CD4-positive, CD25-positive, alpha-beta regulatory T cell (primary cell): ENCODE measurements around the gene HPN. TPM values are rescaled to one million over a fixed set of nuclear protein-coding genes. Genes with fewer than 3 reads are reported as not detected.
"Not testable (repeated sequence)": the region's sequence is repeated elsewhere in the genome, so short reads cannot be mapped to it uniquely, and the experiment has no call there.

Experiments used
- ATAC-seq, 2 donors: fragments of 150-1000 bp; cut with Tn5 transposase; one replicate each; pipeline ENCODE4 v1.10.0; 2021; ENCODE audit warnings: low read depth in 2 of 2, moderate number of reproducible peaks in 2 of 2, moderate library complexity in 1 of 2
- DNase-seq, 3 donors: peaks; one replicate each; pipeline versions ENCODE4 v3.0.0 to v3.0.0-alpha.2; 2012 to 2022; ENCODE audit warnings: mixed read lengths in 1 of 3
- H3K27ac ChIP-seq: one replicate; pipeline ENCODE4 v1.7.0; 2013; ENCODE audit warnings: mild to moderate bottlenecking, low read length; ENCODE audit not compliant: insufficient read depth, poor library complexity, severe bottlenecking
- H3K27me3 ChIP-seq: one replicate; pipeline ENCODE4 v1.7.0; 2013; ENCODE audit warnings: low read length; ENCODE audit not compliant: control insufficient read depth, insufficient read depth
- H3K36me3 ChIP-seq: one replicate; pipeline ENCODE4 v1.7.0; 2013; ENCODE audit warnings: mild to moderate bottlenecking, low read length, moderate library complexity; ENCODE audit not compliant: control insufficient read depth, insufficient read depth
- H3K4me1 ChIP-seq: 2 replicates; pipeline ENCODE4 v1.7.0; 2013; ENCODE audit warnings: mild to moderate bottlenecking, low read length; ENCODE audit not compliant: insufficient read depth, control insufficient read depth, poor library complexity, severe bottlenecking
- H3K4me3 ChIP-seq: one replicate; pipeline ENCODE4 v1.7.0; 2013; ENCODE audit warnings: low read depth, mild to moderate bottlenecking, low read length, moderate library complexity
- H3K9me3 ChIP-seq, 2 experiments: 1 replicate in 1 of 2; 2 replicates in 1 of 2; pipeline ENCODE4 v1.7.0; 2013; ENCODE audit warnings: low read length in 2 of 2, mild to moderate bottlenecking in 1 of 2, moderate library complexity in 1 of 2; ENCODE audit not compliant: control insufficient read depth in 2 of 2
- H3K27ac Mint-ChIP-seq, 3 donors: one replicate each; pipeline ENCODE4 v1.8.0; 2020 to 2022; ENCODE audit warnings: mild to moderate bottlenecking in 3 of 3, mixed read lengths in 3 of 3, moderate library complexity in 2 of 3
- H3K27me3 Mint-ChIP-seq: one replicate; pipeline ENCODE4 v1.8.0; 2022; ENCODE audit warnings: mild to moderate bottlenecking, mixed read lengths
- H3K36me3 Mint-ChIP-seq: one replicate; pipeline ENCODE4 v1.8.0; 2020; ENCODE audit warnings: mixed read lengths
- H3K4me1 Mint-ChIP-seq, 4 donors: one replicate each; pipeline ENCODE4 v1.8.0; 2020 to 2022; ENCODE audit warnings: mixed read lengths in 4 of 4, mild to moderate bottlenecking in 1 of 4
- H3K4me3 Mint-ChIP-seq, 4 donors: one replicate each; pipeline ENCODE4 v1.8.0; 2020 to 2022; ENCODE audit warnings: mild to moderate bottlenecking in 4 of 4, mixed read lengths in 4 of 4, moderate library complexity in 3 of 4
- H3K9me3 Mint-ChIP-seq, 7 donors: one replicate each; pipeline ENCODE4 v1.8.0; 2020 to 2022; ENCODE audit warnings: mixed read lengths in 7 of 7, mild to moderate bottlenecking in 3 of 7, moderate library complexity in 2 of 7
- polyA plus RNA-seq, 4 donors: library from polyadenylated mRNA; unstranded; fragments of 300-500 nt; fragmentation: Illumina TruSeq; gene quantifications; one replicate each; pipeline ENCODE4 v1.2.3, GENCODE V29; 2021
- total RNA-seq: library from RNA; stranded (reverse); gene quantifications from one replicate; pipeline ENCODE4 v1.2.3, GENCODE V29; 2022

HPN gene
- total and polyA plus RNA-seq, 5 donors from 2014 or later: 0.54 to 0.70 TPM; not detected in 3

DNA sequence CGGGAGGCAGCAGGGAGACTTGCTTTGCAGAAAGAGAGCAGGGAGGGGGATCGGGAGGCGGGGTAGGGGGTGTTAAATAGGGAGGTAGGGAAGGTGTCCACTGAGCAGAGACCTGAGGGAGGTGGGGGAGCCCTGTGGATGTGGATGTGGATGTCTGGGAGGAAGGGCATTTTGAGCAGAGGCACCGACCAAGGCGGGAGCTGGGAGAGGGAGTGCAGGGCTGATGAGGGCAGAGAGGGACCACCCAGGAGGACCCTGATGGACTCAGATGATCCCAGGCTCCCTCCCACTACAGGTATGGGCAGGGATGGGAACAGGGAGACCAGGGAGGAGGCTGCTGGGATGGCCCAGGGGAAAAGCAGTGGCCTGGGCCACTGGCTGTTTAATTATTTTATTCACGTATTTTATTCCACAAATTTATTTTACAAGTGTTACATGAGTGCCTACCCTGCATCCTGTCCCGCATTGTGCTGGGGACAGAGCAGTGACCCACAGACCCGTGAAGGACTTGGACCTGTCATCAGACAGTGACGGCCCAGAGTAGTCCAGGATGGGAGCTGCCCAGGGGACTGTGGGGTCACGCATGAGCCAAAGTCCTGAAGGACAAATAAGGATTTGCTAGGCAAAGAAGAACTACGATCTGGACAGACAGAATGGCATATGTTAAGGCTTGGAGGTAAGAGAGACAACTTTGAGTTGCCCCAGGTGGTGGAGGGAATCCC lies 36.1 kb upstream of the HPN start:
- Mint-ChIP-seq H3K4me3 (peak overlapping the region in 1 of 4 donors; percentile 10), H3K27me3 (no peaks in the 10 kb centered on the region)

DNA sequence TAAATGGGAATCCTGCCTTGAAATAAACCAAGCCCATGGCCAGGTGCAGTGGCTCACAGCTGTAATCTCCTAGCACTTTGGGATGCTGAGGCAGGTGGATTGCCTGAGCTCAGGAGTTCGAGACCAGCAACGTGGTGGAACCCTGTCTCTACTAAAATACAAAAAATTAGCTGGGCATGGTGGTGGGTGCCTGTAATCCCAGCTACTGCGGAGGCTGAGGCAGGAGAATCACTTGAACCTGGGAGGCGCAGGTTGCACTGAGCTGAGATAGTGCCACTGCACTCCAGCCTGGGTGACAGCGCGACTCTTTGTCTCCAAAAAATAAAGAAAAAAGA lies 35.5 kb upstream of the HPN start:
- Mint-ChIP-seq H3K4me1 (peaks cover 0 to 72% (median 41%) of the 10 kb centered on the region in 4 donors), H3K27ac (peak overlapping the region in 2 of 3 donors; percentile 73 to 90), H3K4me3 (peak overlapping the region in 2 of 4 donors; percentile 51 to 64), H3K36me3 (peaks cover 29% of the 10 kb centered on the region)
- H3K4me1 ChIP-seq: peaks cover 41% of the 10 kb centered on the region
- not testable (repeated sequence) for H3K9me3 Mint-ChIP-seq, H3K9me3 ChIP-seq, H3K27me3 ChIP-seq, H3K27me3 Mint-ChIP-seq, H3K27ac ChIP-seq, DNase-seq, ATAC-seq, H3K4me3 ChIP-seq
- peaks cover 34% of the 10 kb centered on the region for H3K36me3 ChIP-seq

More for the DNA sequence above, 36.1 kb upstream of the HPN start:
- Histone ChIP-seq H3K36me3 (peaks cover 30% of the 10 kb centered on the region), H3K4me3 (no peak overlapping the region), H3K4me1 (peaks cover 45% of the 10 kb centered on the region), H3K27me3 (no peaks in the 10 kb centered on the region), H3K9me3 (no peaks in the 10 kb centered on the region), H3K27ac (no peak overlapping the region)
- H3K27ac Mint-ChIP-seq: peak overlapping the region; percentile 59 to 90 (median 82)
- ATAC-seq (no peak), DNase-seq (no peak)
- H3K36me3 Mint-ChIP-seq: peaks cover 28% of the 10 kb centered on the region
- H3K4me1 Mint-ChIP-seq: peaks cover 0 to 68% (median 42%) of the 10 kb centered on the region in 4 donors
- no peaks in the 10 kb centered on the region for H3K9me3 Mint-ChIP-seq

- Histone ChIP-seq H3K36me3 (peaks cover 39% of the 10 kb centered on the region), H3K9me3 (no peaks in the 10 kb centered on the region), H3K27ac (no peak overlapping the region), H3K4me3 (no peak overlapping the region), H3K27me3 (no peaks in the 10 kb centered on the region), H3K4me1 (peaks cover 41% of the 10 kb centered on the region)
- DNase-seq: no peak
- no peak for ATAC-seq
- Mint-ChIP-seq H3K27ac (peak overlapping the region; percentile 73 to 90 (median 87)), H3K36me3 (peaks cover 26% of the 10 kb centered on the region), H3K4me3 (peak overlapping the region in 2 of 4 donors; percentile 64 to 69), H3K4me1 (peaks cover 0 to 72% (median 41%) of the 10 kb centered on the region in 4 donors), H3K9me3 (no peaks in the 10 kb centered on the region), H3K27me3 (no peaks in the 10 kb centered on the region)
Measured at GRCh38 chr19:35006342-35006998, 35.1 kb upstream of the HPN start.

- H3K4me1 Mint-ChIP-seq: peaks cover 0 to 71% (median 42%) of the 10 kb centered on the region in 4 donors
- H3K27me3 Mint-ChIP-seq: no peaks in the 10 kb centered on the region
- peak overlapping the region in 1 of 4 donors; percentile 69 for H3K4me3 Mint-ChIP-seq
- peak overlapping the region; percentile 59 to 90 (median 87) for H3K27ac Mint-ChIP-seq
- H3K27ac ChIP-seq: no peak overlapping the region
- no peaks in the 10 kb centered on the region for H3K27me3 ChIP-seq
- H3K9me3 ChIP-seq: no peaks in the 10 kb centered on the region
- DNase-seq (no peak), ATAC-seq (no peak)
- no peaks in the 10 kb centered on the region for H3K9me3 Mint-ChIP-seq
- H3K36me3 Mint-ChIP-seq: peaks cover 26% of the 10 kb centered on the region
- H3K4me3 ChIP-seq: no peak overlapping the region
- H3K4me1 ChIP-seq: peaks cover 41% of the 10 kb centered on the region
- H3K36me3 ChIP-seq: peaks cover 43% of the 10 kb centered on the region
Measured at GRCh38 chr19:35006999-35007365, 34.5 kb upstream of the HPN start.

GRCh38 chr19:35007427-35007826 lies 34.1 kb upstream of the HPN start:
- H3K36me3 ChIP-seq: peaks cover 43% of the 10 kb centered on the region
- peaks cover 41% of the 10 kb centered on the region for H3K4me1 ChIP-seq
- H3K36me3 Mint-ChIP-seq: peaks cover 28% of the 10 kb centered on the region
- not testable (repeated sequence) for H3K27ac ChIP-seq, H3K4me3 ChIP-seq, H3K27ac Mint-ChIP-seq, ATAC-seq, DNase-seq, H3K9me3 ChIP-seq, H3K9me3 Mint-ChIP-seq, H3K4me3 Mint-ChIP-seq, H3K27me3 ChIP-seq, H3K27me3 Mint-ChIP-seq
- peaks cover 0 to 71% (median 42%) of the 10 kb centered on the region in 4 donors for H3K4me1 Mint-ChIP-seq

GRCh38 chr19:35008891-35009341 lies 32.6 kb upstream of the HPN start:
- DNase-seq (no peak), ATAC-seq (no peak)
- Mint-ChIP-seq H3K9me3 (no peaks in the 10 kb centered on the region), H3K27me3 (no peaks in the 10 kb centered on the region), H3K27ac (peak overlapping the region in 1 of 3 donors; percentile 38), H3K4me1 (peaks cover 0 to 71% (median 42%) of the 10 kb centered on the region in 4 donors), H3K4me3 (no peak overlapping the region), H3K36me3 (peaks cover 30% of the 10 kb centered on the region)
- H3K27me3 ChIP-seq: no peaks in the 10 kb centered on the region
- peak overlapping the region; percentile 23 for H3K27ac ChIP-seq
- H3K36me3 ChIP-seq: peaks cover 43% of the 10 kb centered on the region
- H3K4me1 ChIP-seq: peaks cover 41% of the 10 kb centered on the region
- no peak overlapping the region for H3K4me3 ChIP-seq
- no peaks in the 10 kb centered on the region for H3K9me3 ChIP-seq

GRCh38 chr19:35009424-35010415 lies 31.8 kb upstream of the HPN start:
- Mint-ChIP-seq H3K27ac (peak overlapping the region in 2 of 3 donors; percentile 62 to 73), H3K9me3 (no peaks in the 10 kb centered on the region), H3K4me3 (peak overlapping the region in 1 of 4 donors; percentile 32), H3K4me1 (peaks cover 6 to 71% (median 43%) of the 10 kb centered on the region in 4 donors), H3K36me3 (peaks cover 32% of the 10 kb centered on the region), H3K27me3 (no peaks in the 10 kb centered on the region)
- Histone ChIP-seq H3K4me1 (peaks cover 41% of the 10 kb centered on the region), H3K36me3 (peaks cover 43% of the 10 kb centered on the region), H3K27ac (peak overlapping the region; percentile 23), H3K9me3 (no peaks in the 10 kb centered on the region), H3K27me3 (no peaks in the 10 kb centered on the region), H3K4me3 (no peak overlapping the region)
- ATAC-seq (no peak), DNase-seq (no peak)
